ENCODE measurements around the gene NUP160. TPM values are rescaled to one million over a fixed set of nuclear protein-coding genes. Genes with fewer than 3 reads are reported as not detected.
"Not testable (repeated sequence)": the region's sequence is repeated elsewhere in the genome, so short reads cannot be mapped to it uniquely, and the experiment has no call there.

The NUP160 gene
- total RNA-seq, 4 donors from 2014 or later: 36.5 to 53.6 (median 39.7) TPM

DNA sequence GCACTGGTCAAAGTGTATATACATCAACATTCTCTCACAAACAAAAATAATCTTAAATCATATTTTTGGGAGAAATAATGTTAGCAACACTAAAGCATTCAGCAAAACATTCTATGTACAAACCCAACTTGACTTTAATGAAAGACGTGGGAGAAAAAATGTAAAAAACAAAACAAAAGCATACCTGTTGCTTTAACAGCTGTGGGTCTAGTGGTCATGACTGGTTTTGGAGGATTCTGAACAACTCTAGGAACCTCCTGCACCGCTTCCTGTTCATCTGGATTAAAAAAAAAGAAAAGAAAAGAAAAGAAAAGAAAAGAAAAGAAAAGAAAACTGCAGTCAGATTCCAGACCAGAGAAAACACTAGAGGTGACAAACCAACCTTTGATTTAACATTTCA lies 83.1 kb downstream of the NUP160 start:
- WGBS, 2 donors: 20 to 44% methylated on average over 2 of the region's 2 CpGs
- H3K9me3 ChIP-seq: no peaks in the 10 kb centered on the region
- intact Hi-C loops (cut with DNase I): no loop called here
- H3K27me3 ChIP-seq: no peaks in the 10 kb centered on the region
- peaks cover 20 to 38% of the 10 kb centered on the region in 2 donors for H3K4me1 ChIP-seq
- no peak for DNase-seq
- TF ChIP-seq, protein P1, sequence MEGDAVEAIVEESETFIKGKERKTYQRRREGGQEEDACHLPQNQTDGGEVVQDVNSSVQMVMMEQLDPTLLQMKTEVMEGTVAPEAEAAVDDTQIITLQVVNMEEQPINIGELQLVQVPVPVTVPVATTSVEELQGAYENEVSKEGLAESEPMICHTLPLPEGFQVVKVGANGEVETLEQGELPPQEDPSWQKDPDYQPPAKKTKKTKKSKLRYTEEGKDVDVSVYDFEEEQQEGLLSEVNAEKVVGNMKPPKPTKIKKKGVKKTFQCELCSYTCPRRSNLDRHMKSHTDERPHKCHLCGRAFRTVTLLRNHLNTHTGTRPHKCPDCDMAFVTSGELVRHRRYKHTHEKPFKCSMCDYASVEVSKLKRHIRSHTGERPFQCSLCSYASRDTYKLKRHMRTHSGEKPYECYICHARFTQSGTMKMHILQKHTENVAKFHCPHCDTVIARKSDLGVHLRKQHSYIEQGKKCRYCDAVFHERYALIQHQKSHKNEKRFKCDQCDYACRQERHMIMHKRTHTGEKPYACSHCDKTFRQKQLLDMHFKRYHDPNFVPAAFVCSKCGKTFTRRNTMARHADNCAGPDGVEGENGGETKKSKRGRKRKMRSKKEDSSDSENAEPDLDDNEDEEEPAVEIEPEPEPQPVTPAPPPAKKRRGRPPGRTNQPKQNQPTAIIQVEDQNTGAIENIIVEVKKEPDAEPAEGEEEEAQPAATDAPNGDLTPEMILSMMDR (IDR thresholded peaks at IDR 0.05): no peak
- TF ChIP-seq POLR2A (IDR thresholded peaks at IDR 0.05): peak in 1 of 2 donors; percentile 25
- H3K27ac ChIP-seq: peak overlapping the region; percentile 96 to 100 (median 99)
- H3K36me3 ChIP-seq: peaks cover 31% of the 10 kb centered on the region in 2 donors
- no peak overlapping the region for H3K4me3 ChIP-seq (replicated peaks in 1 of 3)

- H3K9me3 ChIP-seq; H3K4me3 ChIP-seq (replicated peaks in 1 of 3); intact Hi-C loops (cut with DNase I); H3K27ac ChIP-seq; DNase-seq; H3K27me3 ChIP-seq; H3K4me1 ChIP-seq: not testable (repeated sequence)
- peaks cover 57 to 64% of the 10 kb centered on the region in 2 donors for H3K36me3 ChIP-seq
- 92% methylated on average over 11 of the region's 11 CpGs for WGBS, 2 donors
These were observed 88.9 kb downstream of the NUP160 start for GRCh38 chr11:47759291-47759690.

DNA sequence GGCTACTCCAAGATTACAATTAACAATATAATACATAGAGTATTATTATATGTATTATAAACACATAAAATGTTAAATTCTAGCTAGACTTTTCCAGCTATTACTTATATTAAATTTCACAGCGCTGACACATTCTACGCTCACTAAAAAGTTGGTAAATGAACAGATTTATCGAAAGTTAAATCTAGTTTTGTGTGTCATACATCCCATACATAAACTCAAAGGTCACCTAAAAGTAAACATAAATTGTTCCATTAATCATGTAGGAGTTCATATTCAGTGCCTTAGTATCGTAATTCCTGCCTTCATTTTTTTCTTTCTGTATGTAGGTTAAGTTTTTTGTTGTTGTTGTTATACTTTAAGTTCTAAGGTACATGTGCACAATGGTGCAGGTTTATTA lies 91.9 kb downstream of the NUP160 start:
- Histone ChIP-seq H3K27ac (no peak overlapping the region), H3K4me1 (no peaks in the 10 kb centered on the region), H3K27me3 (no peaks in the 10 kb centered on the region), H3K9me3 (no peaks in the 10 kb centered on the region), H3K4me3 (replicated peaks in 1 of 3) (no peak overlapping the region), H3K36me3 (peaks cover 67 to 76% of the 10 kb centered on the region in 2 donors)
- WGBS, 2 donors: 97 to 98% methylated on average over 4 of the region's 4 CpGs
- intact Hi-C loops (cut with DNase I): no loop called here
- no peak for TF ChIP-seq POLR2A (IDR thresholded peaks at IDR 0.05)
- TF ChIP-seq, protein P1 (IDR thresholded peaks at IDR 0.05): no peak
- no peak for DNase-seq

DNA sequence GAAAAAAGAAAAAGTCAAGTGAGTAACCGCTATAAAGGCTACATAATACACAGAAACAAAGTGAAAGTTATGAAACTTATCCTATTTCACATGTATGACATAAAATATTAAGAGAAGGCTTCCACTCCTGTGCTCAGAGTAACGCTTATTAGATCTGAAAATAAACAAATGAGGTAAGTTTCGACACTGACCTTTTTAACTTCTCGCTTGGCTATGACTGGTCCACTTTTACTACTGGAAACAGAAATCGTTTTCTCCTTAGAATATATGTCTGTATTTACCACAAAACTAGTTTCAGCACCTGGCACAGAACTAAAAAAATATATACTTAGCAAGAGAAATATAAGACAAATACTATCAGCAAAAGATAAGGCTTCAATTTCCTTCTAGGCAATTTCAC lies 97.4 kb downstream of the NUP160 start:
- Histone ChIP-seq H3K27me3 (no peaks in the 10 kb centered on the region), H3K4me3 (replicated peaks in 1 of 3) (no peak overlapping the region), H3K9me3 (no peaks in the 10 kb centered on the region), H3K4me1 (no peaks in the 10 kb centered on the region), H3K36me3 (peaks cover 81 to 85% of the 10 kb centered on the region in 2 donors), H3K27ac (no peak overlapping the region)
- TF ChIP-seq POLR2A (IDR thresholded peaks at IDR 0.05): no peak
- TF ChIP-seq, protein P1 (IDR thresholded peaks at IDR 0.05): no peak
- intact Hi-C loops (cut with DNase I): no loop called here
- WGBS, 2 donors: 95 to 96% methylated on average over 5 of the region's 5 CpGs
- DNase-seq: no peak

DNA sequence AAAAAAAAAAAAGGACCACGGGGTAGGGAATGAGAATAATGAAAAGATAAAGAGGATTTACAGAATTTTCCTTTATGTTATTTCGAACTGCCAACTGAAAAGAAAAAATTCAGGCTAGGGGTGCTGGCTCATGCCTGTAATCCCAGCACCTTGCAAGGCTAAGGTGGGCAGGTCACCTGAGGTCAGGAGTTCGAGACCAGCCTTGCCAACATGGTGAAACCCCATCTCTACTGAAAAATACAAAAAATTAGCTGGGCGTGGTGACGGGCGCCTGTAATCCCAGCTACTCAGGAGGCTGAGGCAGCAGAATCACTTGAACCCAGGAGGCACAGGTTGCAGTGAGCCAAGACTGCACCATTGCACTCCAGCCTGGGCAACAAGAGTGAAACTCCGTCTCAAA lies 105.7 kb downstream of the NUP160 start:
- H3K27ac ChIP-seq; intact Hi-C loops (cut with DNase I); H3K27me3 ChIP-seq; H3K4me1 ChIP-seq; H3K4me3 ChIP-seq (replicated peaks in 1 of 3); DNase-seq; H3K9me3 ChIP-seq: not testable (repeated sequence)
- peaks cover 89 to 93% of the 10 kb centered on the region in 2 donors for H3K36me3 ChIP-seq
- 96 to 97% methylated on average over 7 of the region's 7 CpGs for WGBS, 2 donors

DNA sequence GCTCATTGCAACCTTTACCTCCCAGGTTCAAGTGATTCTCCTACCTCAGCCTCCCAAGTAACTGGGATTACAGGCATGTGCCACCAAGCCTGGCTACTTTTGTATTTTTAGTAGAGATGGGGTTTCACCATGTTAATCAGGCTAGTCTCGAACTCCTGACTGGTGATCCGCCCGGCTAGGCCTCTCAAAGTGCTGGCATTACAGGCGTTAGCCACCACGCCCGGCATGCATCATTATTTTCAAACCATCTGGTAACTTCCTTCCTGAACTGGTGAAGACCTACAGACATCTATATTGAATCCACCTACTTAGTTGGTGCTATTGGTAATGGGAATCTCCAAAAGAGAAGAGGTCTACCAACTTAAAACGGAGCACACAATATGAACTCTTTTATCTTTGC lies 110.3 kb downstream of the NUP160 start:
- H3K27me3 ChIP-seq; H3K27ac ChIP-seq; DNase-seq; H3K9me3 ChIP-seq; intact Hi-C loops (cut with DNase I); H3K4me3 ChIP-seq (replicated peaks in 1 of 3); H3K4me1 ChIP-seq: not testable (repeated sequence)
- WGBS, 2 donors: 96 to 98% methylated on average over 7 of the region's 7 CpGs
- H3K36me3 ChIP-seq: peaks cover 81 to 85% of the 10 kb centered on the region in 2 donors

GRCh38 chr11:47732271-47732670 lies 115.9 kb downstream of the NUP160 start:
- Histone ChIP-seq H3K36me3 (peaks cover 87 to 93% of the 10 kb centered on the region in 2 donors), H3K9me3 (no peaks in the 10 kb centered on the region), H3K27me3 (no peaks in the 10 kb centered on the region), H3K27ac (no peak overlapping the region), H3K4me1 (no peaks in the 10 kb centered on the region), H3K4me3 (replicated peaks in 1 of 3) (no peak overlapping the region)
- intact Hi-C loops (cut with DNase I): no loop called here
- WGBS, 2 donors: 88 to 91% methylated on average over 10 of the region's 10 CpGs
- no peak for DNase-seq
- no peak for TF ChIP-seq POLR2A (IDR thresholded peaks at IDR 0.05)
- TF ChIP-seq, protein P1 (IDR thresholded peaks at IDR 0.05): no peak

All from thyroid gland (tissue), 4 donors.